ENCODE measurements around the gene BIK.

BIK gene

GRCh38 chr22:43106302-43106701 lies 4.2 kb upstream of the BIK start:
- Histone ChIP-seq H3K36me3 (ENCODE audit: control insufficient read depth, insufficient read depth, low read length) (no peaks in the 10 kb centered on the region), H3K27me3 (replicated peaks; ENCODE audit: control insufficient read depth, insufficient read depth, low read length) (no peaks in the 10 kb centered on the region; the same call in 1 of the 2 replicates), H3K4me3 (replicated peaks; ENCODE audit: low read depth, low read length) (no peak overlapping the region)
- DNase-seq (ENCODE audit: extremely low read depth, insufficient read length): no peak
- TF ChIP-seq, protein P1, sequence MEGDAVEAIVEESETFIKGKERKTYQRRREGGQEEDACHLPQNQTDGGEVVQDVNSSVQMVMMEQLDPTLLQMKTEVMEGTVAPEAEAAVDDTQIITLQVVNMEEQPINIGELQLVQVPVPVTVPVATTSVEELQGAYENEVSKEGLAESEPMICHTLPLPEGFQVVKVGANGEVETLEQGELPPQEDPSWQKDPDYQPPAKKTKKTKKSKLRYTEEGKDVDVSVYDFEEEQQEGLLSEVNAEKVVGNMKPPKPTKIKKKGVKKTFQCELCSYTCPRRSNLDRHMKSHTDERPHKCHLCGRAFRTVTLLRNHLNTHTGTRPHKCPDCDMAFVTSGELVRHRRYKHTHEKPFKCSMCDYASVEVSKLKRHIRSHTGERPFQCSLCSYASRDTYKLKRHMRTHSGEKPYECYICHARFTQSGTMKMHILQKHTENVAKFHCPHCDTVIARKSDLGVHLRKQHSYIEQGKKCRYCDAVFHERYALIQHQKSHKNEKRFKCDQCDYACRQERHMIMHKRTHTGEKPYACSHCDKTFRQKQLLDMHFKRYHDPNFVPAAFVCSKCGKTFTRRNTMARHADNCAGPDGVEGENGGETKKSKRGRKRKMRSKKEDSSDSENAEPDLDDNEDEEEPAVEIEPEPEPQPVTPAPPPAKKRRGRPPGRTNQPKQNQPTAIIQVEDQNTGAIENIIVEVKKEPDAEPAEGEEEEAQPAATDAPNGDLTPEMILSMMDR (IDR thresholded peaks at IDR 0.05; ENCODE audit: insufficient read depth, low read length, poor library complexity, severe bottlenecking): no peak

- TF ChIP-seq, protein P1 (IDR thresholded peaks at IDR 0.05; ENCODE audit: insufficient read depth, low read length, poor library complexity, severe bottlenecking): no peak
- DNase-seq (ENCODE audit: extremely low read depth, insufficient read length): no peak
- Histone ChIP-seq H3K36me3 (ENCODE audit: control insufficient read depth, insufficient read depth, low read length) (no peaks in the 10 kb centered on the region), H3K27me3 (replicated peaks; ENCODE audit: control insufficient read depth, insufficient read depth, low read length) (no peaks in the 10 kb centered on the region; the same call in 1 of the 2 replicates), H3K4me3 (replicated peaks; ENCODE audit: low read depth, low read length) (no peak overlapping the region)
Measured at GRCh38 chr22:43109511-43109910, 1.0 kb upstream of the BIK start.

DNA sequence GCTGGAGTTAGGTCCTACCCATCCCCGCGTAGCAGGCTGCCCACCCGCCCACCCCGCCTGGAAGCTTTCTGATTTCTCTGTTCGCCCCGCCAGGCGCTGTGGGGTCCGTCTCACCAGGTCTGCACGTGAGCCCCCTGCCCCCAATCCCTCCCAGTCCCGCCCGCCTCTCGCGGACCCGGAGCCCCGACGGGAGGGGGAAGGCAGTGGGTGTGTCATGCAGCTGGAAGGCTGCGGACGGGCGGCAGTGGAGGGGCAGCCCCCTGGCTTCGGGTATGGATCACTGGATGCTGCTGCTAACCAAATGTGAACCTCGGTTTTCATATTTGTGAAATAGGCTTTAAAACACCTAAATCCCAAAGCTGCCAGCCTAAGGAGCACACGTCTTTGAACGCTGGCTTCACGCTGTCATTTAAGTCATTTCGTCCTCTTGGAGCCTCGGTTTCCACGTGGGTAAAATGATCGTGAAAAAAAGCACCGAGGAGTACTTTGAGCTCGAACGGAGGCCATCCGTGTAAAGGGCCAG lies 568 bp upstream of the BIK start:
- Histone ChIP-seq H3K27me3 (replicated peaks; ENCODE audit: control insufficient read depth, insufficient read depth, low read length) (no peaks in the 10 kb centered on the region; the same call in 1 of the 2 replicates), H3K36me3 (ENCODE audit: control insufficient read depth, insufficient read depth, low read length) (no peaks in the 10 kb centered on the region), H3K4me3 (replicated peaks; ENCODE audit: low read depth, low read length) (peak overlapping the region; percentile 76)
- TF ChIP-seq, protein P1 (IDR thresholded peaks at IDR 0.05; ENCODE audit: insufficient read depth, low read length, poor library complexity, severe bottlenecking): no peak
- no peak for DNase-seq (ENCODE audit: extremely low read depth, insufficient read length)

DNA sequence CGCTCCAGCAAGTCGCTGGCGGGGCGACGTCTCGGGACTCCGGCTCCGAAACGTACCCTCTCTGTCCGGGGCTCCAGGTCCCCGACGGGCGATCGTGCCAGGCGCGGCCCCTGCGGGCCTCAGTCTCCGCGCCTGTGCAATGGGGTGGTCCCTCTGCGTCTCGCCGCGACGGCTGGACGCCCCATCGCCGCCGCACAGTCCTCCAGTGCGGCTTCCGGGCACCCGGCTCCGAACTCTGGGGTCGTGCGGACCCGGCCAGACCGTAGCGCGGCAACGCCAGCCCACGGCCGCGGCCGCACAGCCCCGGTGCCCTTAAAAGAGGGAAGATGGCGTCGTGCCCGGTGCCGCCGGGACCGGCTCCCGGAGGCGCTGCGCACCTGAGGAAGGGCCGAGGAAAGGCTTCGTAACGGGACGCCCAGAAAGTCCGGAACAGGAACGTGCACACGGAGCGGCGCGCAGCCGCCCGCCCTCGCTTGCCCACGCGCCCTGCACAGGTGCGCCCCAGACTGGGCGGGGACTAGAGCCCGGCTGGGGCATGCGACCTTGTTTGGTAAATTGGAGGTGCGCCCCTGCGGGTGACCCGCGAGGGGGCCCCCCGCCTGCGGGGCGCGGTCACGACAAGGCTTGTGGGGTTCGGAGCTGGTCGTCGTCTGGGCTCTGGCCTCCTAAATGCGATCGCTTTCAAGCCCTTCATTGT lies 525 bp downstream of the BIK start:
- no peaks in the 10 kb centered on the region; the same call in 1 of the 2 replicates for H3K27me3 ChIP-seq (replicated peaks; ENCODE audit: control insufficient read depth, insufficient read depth, low read length)
- H3K36me3 ChIP-seq (ENCODE audit: control insufficient read depth, insufficient read depth, low read length): no peaks in the 10 kb centered on the region
- TF ChIP-seq, protein P1 (IDR thresholded peaks at IDR 0.05; ENCODE audit: insufficient read depth, low read length, poor library complexity, severe bottlenecking): peak; percentile 11
- peak; percentile 79 for DNase-seq (ENCODE audit: extremely low read depth, insufficient read length)
- peak overlapping the region; percentile 76 for H3K4me3 ChIP-seq (replicated peaks; ENCODE audit: low read depth, low read length)

GRCh38 chr22:43113526-43114251 lies 3.1 kb downstream of the BIK start:
- no peaks in the 10 kb centered on the region; the same call in 1 of the 2 replicates for H3K27me3 ChIP-seq (replicated peaks; ENCODE audit: control insufficient read depth, insufficient read depth, low read length)
- no peak overlapping the region for H3K4me3 ChIP-seq (replicated peaks; ENCODE audit: low read depth, low read length)
- TF ChIP-seq, protein P1 (IDR thresholded peaks at IDR 0.05; ENCODE audit: insufficient read depth, low read length, poor library complexity, severe bottlenecking): no peak
- DNase-seq (ENCODE audit: extremely low read depth, insufficient read length): no peak
- no peaks in the 10 kb centered on the region for H3K36me3 ChIP-seq (ENCODE audit: control insufficient read depth, insufficient read depth, low read length)

All from GM06990 (cell line).